ENCODE data around the gene CMIP. TPM values are rescaled to one million over a fixed set of nuclear protein-coding genes. Genes with fewer than 3 reads are reported as not detected.
"Not testable (repeated sequence)": the region's sequence is repeated elsewhere in the genome, so short reads cannot be mapped to it uniquely, and the experiment has no call there.

Gene CMIP
- total RNA-seq, 3 donors from 2014 or later, result 73.3 to 127 (median 79.8) TPM

- Histone ChIP-seq H3K4me3 (no peak overlapping the region), H3K9me3 (no peaks in the 10 kb centered on the region), H3K36me3 (ENCODE audit: low read depth) (no peaks in the 10 kb centered on the region), H3K4me1 (ENCODE audit: low read depth) (peaks cover 7% of the 10 kb centered on the region)
- no peak for TF ChIP-seq CTCF (IDR thresholded peaks at IDR 0.05)
- ATAC-seq, result no peak
- intact Hi-C loops (cut with DNase I, micrococcal nuclease), result no loop called here
- DNase-seq, result no peak
These were observed 27.9 kb upstream of the CMIP start for GRCh38 chr16:81416749-81417148.

- DNase-seq (no peak), ATAC-seq (no peak)
- intact Hi-C loops (cut with DNase I, micrococcal nuclease), result no loop called here
- peaks cover 7% of the 10 kb centered on the region for H3K4me1 ChIP-seq (ENCODE audit: low read depth)
- no peak for TF ChIP-seq CTCF (IDR thresholded peaks at IDR 0.05)
- H3K9me3 ChIP-seq, result no peaks in the 10 kb centered on the region
- H3K4me3 ChIP-seq, result no peak overlapping the region
- H3K36me3 ChIP-seq (ENCODE audit: low read depth), result no peaks in the 10 kb centered on the region
These were observed 27.4 kb upstream of the CMIP start for GRCh38 chr16:81417210-81417609.

GRCh38 chr16:81419806-81420205 is 24.8 kb upstream of the CMIP start:
- Histone ChIP-seq H3K4me1 (ENCODE audit: low read depth) (peaks cover 3% of the 10 kb centered on the region), H3K36me3 (ENCODE audit: low read depth) (no peaks in the 10 kb centered on the region), H3K9me3 (no peaks in the 10 kb centered on the region), H3K4me3 (no peak overlapping the region)
- ATAC-seq (peak; percentile 82), DNase-seq (peak in 1 of 3 donors; percentile 46)
- intact Hi-C loops (cut with DNase I, micrococcal nuclease), result no loop called here
- TF ChIP-seq CTCF (IDR thresholded peaks at IDR 0.05), result no peak

GRCh38 chr16:81421126-81421525 is 23.5 kb upstream of the CMIP start:
- intact Hi-C loops (cut with DNase I, micrococcal nuclease), result no loop called here
- no peak for ATAC-seq

GRCh38 chr16:81421536-81421935 is 23.1 kb upstream of the CMIP start:
- H3K4me3 ChIP-seq, result no peak overlapping the region
- H3K4me1 ChIP-seq (ENCODE audit: low read depth), result peaks cover 3% of the 10 kb centered on the region
- DNase-seq (peak in 2 of 3 donors; percentile 42 to 63), ATAC-seq (peak; percentile 72)
- no peaks in the 10 kb centered on the region for H3K9me3 ChIP-seq
- no peaks in the 10 kb centered on the region for H3K36me3 ChIP-seq (ENCODE audit: low read depth)
- intact Hi-C loops (cut with DNase I, micrococcal nuclease), result no loop called here
- no peak for TF ChIP-seq CTCF (IDR thresholded peaks at IDR 0.05)

More at GRCh38 chr16:81421126-81421525, 23.5 kb upstream of the CMIP start:
- no peak for DNase-seq
- Histone ChIP-seq H3K36me3 (ENCODE audit: low read depth) (no peaks in the 10 kb centered on the region), H3K4me1 (ENCODE audit: low read depth) (peaks cover 3% of the 10 kb centered on the region), H3K9me3 (no peaks in the 10 kb centered on the region), H3K4me3 (no peak overlapping the region)
- no peak for TF ChIP-seq CTCF (IDR thresholded peaks at IDR 0.05)

GRCh38 chr16:81422153-81422552 is 22.5 kb upstream of the CMIP start:
- H3K9me3 ChIP-seq; DNase-seq; ATAC-seq; H3K36me3 ChIP-seq (ENCODE audit: low read depth); H3K4me3 ChIP-seq; H3K4me1 ChIP-seq (ENCODE audit: low read depth); intact Hi-C loops (cut with DNase I, micrococcal nuclease): not testable (repeated sequence)

Measured in mucosa of descending colon (tissue), 3 donors.